ENCODE results near the gene SMAD2. TPM values are rescaled to one million over a fixed set of nuclear protein-coding genes. Genes with fewer than 3 reads are reported as not detected.

Gene SMAD2
- total RNA-seq, 1 experiment from 2014 or later = 25.5 TPM

DNA sequence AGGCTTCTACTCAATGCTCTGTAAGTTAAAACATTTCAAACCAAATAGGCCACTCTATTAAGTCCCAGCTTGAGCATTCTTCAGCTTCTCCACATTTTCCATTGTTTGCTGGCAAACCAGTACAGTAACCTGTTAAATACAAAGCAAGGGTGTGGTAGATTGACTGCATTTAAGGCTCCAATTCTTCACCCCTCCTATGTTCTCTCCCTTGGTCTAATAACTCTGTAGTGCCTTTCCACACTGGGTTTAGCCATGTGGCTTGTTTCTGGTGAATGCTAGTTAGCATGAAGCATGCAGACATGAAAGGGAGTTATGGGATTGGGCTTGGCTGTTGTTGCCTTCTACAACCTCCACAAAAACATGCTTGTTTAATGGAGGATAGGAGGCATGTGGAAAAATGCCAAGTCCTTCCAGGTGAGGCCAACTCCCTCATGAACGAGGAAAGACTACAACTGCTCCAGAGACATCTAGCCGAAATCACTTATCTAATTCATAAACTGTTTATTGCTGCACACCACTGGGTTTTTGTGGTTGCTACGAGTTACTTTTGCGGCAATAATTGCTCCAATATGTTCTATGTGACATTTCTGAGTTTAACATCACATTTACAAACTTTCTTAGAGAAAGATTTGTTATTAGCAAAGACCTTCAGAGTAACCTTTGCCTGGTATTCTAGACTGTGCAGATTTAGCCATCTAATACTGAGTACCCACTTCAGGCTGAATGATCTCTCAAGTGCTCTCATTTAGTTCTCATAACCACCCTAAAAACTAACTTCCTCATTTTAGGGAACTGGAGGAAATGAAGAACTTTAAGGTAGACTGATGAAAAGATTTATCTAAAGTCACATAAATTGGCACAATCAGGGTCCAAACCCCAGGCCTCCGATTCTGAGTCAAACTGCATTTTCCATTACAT is 104.0 kb downstream of the SMAD2 start:
- CTCF ChIA-PET = no interaction called here
- ATAC-seq = no peak
- no peaks in the 10 kb centered on the region for H3K27me3 ChIP-seq (ENCODE audit: low read length)
- BruUV-seq (replicated peaks) = no TSS peak
- no peaks in the 10 kb centered on the region for H3F3A ChIP-seq (ENCODE audit: low read length, unreplicated experiment)
- H3K9me2 ChIP-seq (replicated peaks; ENCODE audit: low read length) = no peaks in the 10 kb centered on the region
- H3K9me3 ChIP-seq (ENCODE audit: low read length) = no peaks in the 10 kb centered on the region
- H3K9ac ChIP-seq (ENCODE audit: low read length) = no peak overlapping the region
- no peak overlapping the region for H3K4me3 ChIP-seq (ENCODE audit: low read length)
- H3K4me1 ChIP-seq (ENCODE audit: insufficient read depth, low read length) = no peaks in the 10 kb centered on the region
- H2AFZ ChIP-seq (ENCODE audit: low read length) = no peak overlapping the region
- H3K27ac ChIP-seq (ENCODE audit: low read length) = no peak overlapping the region
- H4K20me1 ChIP-seq (ENCODE audit: low read length) = no peaks in the 10 kb centered on the region
- no peaks in the 10 kb centered on the region for H3K36me3 ChIP-seq (ENCODE audit: low read depth, low read length)
- POLR2A ChIA-PET (ENCODE audit: unreplicated experiment) = no interaction called here
- no peaks in the 10 kb centered on the region for H3K79me2 ChIP-seq (ENCODE audit: low read length)
- no peak for DNase-seq
- TF ChIP-seq, protein P1, sequence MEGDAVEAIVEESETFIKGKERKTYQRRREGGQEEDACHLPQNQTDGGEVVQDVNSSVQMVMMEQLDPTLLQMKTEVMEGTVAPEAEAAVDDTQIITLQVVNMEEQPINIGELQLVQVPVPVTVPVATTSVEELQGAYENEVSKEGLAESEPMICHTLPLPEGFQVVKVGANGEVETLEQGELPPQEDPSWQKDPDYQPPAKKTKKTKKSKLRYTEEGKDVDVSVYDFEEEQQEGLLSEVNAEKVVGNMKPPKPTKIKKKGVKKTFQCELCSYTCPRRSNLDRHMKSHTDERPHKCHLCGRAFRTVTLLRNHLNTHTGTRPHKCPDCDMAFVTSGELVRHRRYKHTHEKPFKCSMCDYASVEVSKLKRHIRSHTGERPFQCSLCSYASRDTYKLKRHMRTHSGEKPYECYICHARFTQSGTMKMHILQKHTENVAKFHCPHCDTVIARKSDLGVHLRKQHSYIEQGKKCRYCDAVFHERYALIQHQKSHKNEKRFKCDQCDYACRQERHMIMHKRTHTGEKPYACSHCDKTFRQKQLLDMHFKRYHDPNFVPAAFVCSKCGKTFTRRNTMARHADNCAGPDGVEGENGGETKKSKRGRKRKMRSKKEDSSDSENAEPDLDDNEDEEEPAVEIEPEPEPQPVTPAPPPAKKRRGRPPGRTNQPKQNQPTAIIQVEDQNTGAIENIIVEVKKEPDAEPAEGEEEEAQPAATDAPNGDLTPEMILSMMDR (conservative IDR thresholded peaks at IDR 0.05; ENCODE audit: low read depth, low read length) = no peak
- no peak for TF ChIP-seq EZH2 (IDR thresholded peaks at IDR 0.05; ENCODE audit: low read length, unreplicated experiment)
- TF ChIP-seq EZH2phosphoT487 (IDR thresholded peaks at IDR 0.05; ENCODE audit: borderline replicate concordance, low read length) = no peak
- intact Hi-C loops (cut with micrococcal nuclease) = no loop called here
- no peak overlapping the region for H3K4me2 ChIP-seq (ENCODE audit: low read length)

DNA sequence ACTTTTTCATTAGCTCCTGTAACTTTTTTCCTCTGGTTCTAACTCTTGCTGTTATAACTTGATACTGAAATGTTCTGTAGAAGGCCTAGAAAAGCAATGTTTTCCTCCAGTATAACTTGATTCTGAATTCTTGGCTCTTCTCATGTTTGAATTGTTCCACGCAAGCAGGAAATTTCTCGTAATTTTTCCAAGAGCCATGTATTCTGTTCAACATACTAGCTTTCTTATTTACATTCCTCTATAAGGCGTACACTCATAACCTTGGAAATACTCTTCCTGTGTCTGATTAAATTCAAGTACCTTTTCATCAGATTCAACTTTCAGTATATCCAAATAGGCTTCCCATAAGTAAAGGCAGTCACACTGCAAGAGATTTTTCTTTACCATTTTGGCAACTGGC is 109.1 kb downstream of the SMAD2 start:
- TF ChIP-seq, protein P1 (conservative IDR thresholded peaks at IDR 0.05; ENCODE audit: low read depth, low read length) = no peak
- TF ChIP-seq EZH2 (IDR thresholded peaks at IDR 0.05; ENCODE audit: low read length, unreplicated experiment) (no peak), EZH2phosphoT487 (IDR thresholded peaks at IDR 0.05; ENCODE audit: borderline replicate concordance, low read length) (no peak)
- H3F3A ChIP-seq (ENCODE audit: low read length, unreplicated experiment) = no peaks in the 10 kb centered on the region
- H3K9me3 ChIP-seq (ENCODE audit: low read length) = no peaks in the 10 kb centered on the region
- no peaks in the 10 kb centered on the region for H3K4me1 ChIP-seq (ENCODE audit: insufficient read depth, low read length)
- no peak for ATAC-seq
- H3K4me2 ChIP-seq (ENCODE audit: low read length) = no peak overlapping the region
- CTCF ChIA-PET = no interaction called here
- no peaks in the 10 kb centered on the region for H3K36me3 ChIP-seq (ENCODE audit: low read depth, low read length)
- no peaks in the 10 kb centered on the region for H4K20me1 ChIP-seq (ENCODE audit: low read length)
- H2AFZ ChIP-seq (ENCODE audit: low read length) = no peak overlapping the region
- H3K9me2 ChIP-seq (replicated peaks; ENCODE audit: low read length) = no peaks in the 10 kb centered on the region
- no peaks in the 10 kb centered on the region for H3K79me2 ChIP-seq (ENCODE audit: low read length)
- H3K9ac ChIP-seq (ENCODE audit: low read length) = no peak overlapping the region
- BruUV-seq (replicated peaks) = no TSS peak
- H3K27ac ChIP-seq (ENCODE audit: low read length) = no peak overlapping the region
- no peak overlapping the region for H3K4me3 ChIP-seq (ENCODE audit: low read length)
- POLR2A ChIA-PET (ENCODE audit: unreplicated experiment) = no interaction called here
- intact Hi-C loops (cut with micrococcal nuclease) = no loop called here
- H3K27me3 ChIP-seq (ENCODE audit: low read length) = no peaks in the 10 kb centered on the region
- DNase-seq = no peak

GRCh38 chr18:47817795-47818077 is 112.7 kb downstream of the SMAD2 start:
- no peak overlapping the region for H2AFZ ChIP-seq (ENCODE audit: low read length)
- ATAC-seq = no peak
- no peaks in the 10 kb centered on the region for H3F3A ChIP-seq (ENCODE audit: low read length, unreplicated experiment)
- POLR2A ChIA-PET (ENCODE audit: unreplicated experiment) = no interaction called here
- no peaks in the 10 kb centered on the region for H4K20me1 ChIP-seq (ENCODE audit: low read length)
- H3K27me3 ChIP-seq (ENCODE audit: low read length) = no peaks in the 10 kb centered on the region
- no peak overlapping the region for H3K4me3 ChIP-seq (ENCODE audit: low read length)
- H3K9me3 ChIP-seq (ENCODE audit: low read length) = no peaks in the 10 kb centered on the region
- DNase-seq = no peak
- H3K9ac ChIP-seq (ENCODE audit: low read length) = no peak overlapping the region
- no TSS peak for BruUV-seq (replicated peaks)
- no peaks in the 10 kb centered on the region for H3K36me3 ChIP-seq (ENCODE audit: low read depth, low read length)
- H3K79me2 ChIP-seq (ENCODE audit: low read length) = no peaks in the 10 kb centered on the region
- intact Hi-C loops (cut with micrococcal nuclease) = no loop called here
- H3K4me1 ChIP-seq (ENCODE audit: insufficient read depth, low read length) = no peaks in the 10 kb centered on the region
- no peak overlapping the region for H3K4me2 ChIP-seq (ENCODE audit: low read length)
- CTCF ChIA-PET = no interaction called here
- H3K9me2 ChIP-seq (replicated peaks; ENCODE audit: low read length) = no peaks in the 10 kb centered on the region
- H3K27ac ChIP-seq (ENCODE audit: low read length) = no peak overlapping the region
- TF ChIP-seq EZH2phosphoT487 (IDR thresholded peaks at IDR 0.05; ENCODE audit: borderline replicate concordance, low read length) = no peak
- TF ChIP-seq EZH2 (IDR thresholded peaks at IDR 0.05; ENCODE audit: low read length, unreplicated experiment) = no peak
- TF ChIP-seq, protein P1 (conservative IDR thresholded peaks at IDR 0.05; ENCODE audit: low read depth, low read length) = no peak
